Femur (tissue), 1 donor: Measurements from ENCODE around the gene C1orf50.
"Not testable (repeated sequence)": the region's sequence is repeated elsewhere in the genome, so short reads cannot be mapped to it uniquely, and the experiment has no call there.

ENCODE experiments used
- DNase-seq: peaks from one replicate; pipeline ENCODE4 v3.0.0-alpha.2; 2017

The C1orf50 gene

GRCh38 chr1:42740851-42741580 is 26.0 kb upstream of the C1orf50 start:
- no peak for DNase-seq

DNA sequence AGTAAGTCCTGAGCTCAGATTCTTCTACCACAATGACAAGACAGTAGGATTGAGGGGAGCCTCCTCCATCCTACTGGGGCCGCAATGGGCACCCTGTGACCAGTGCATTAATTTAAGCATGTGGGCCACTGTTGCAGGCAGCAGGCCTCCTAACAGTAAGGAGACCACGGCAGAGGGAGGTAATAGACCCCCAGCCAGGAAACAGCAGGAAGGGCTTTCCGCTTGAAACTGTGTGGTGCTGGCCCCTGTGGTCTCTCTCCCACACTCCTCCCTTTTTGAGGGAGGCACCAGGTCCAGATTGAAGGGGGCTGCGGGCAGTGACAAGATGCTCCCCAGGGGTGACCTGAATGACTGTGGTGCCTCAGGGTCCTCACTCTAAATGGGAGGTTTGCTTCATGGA is 25.3 kb upstream of the C1orf50 start:
- no peak for DNase-seq

DNA sequence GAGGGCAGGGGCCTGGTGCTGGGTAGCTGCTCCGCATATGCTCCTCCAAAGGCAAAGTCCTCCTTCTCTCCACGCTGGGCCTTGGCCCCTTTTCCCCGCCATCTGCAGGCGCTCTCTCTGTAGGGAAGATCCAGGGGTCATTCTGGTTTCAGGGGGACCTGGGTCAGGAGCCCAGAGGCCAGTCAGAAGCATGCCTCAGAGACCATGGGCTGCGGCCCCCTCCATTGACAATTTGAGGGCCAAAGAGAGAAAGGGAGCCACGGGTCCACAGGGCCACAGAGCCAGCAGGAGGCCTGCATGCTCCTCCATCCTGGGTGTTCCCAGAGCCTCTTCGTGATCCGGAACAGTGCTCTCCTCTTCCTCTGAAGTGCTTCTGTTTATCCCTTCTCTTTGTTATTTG is 24.9 kb upstream of the C1orf50 start:
- no peak for DNase-seq

- no peak for DNase-seq
Measured at GRCh38 chr1:42742617-42743316, 24.3 kb upstream of the C1orf50 start.

DNA sequence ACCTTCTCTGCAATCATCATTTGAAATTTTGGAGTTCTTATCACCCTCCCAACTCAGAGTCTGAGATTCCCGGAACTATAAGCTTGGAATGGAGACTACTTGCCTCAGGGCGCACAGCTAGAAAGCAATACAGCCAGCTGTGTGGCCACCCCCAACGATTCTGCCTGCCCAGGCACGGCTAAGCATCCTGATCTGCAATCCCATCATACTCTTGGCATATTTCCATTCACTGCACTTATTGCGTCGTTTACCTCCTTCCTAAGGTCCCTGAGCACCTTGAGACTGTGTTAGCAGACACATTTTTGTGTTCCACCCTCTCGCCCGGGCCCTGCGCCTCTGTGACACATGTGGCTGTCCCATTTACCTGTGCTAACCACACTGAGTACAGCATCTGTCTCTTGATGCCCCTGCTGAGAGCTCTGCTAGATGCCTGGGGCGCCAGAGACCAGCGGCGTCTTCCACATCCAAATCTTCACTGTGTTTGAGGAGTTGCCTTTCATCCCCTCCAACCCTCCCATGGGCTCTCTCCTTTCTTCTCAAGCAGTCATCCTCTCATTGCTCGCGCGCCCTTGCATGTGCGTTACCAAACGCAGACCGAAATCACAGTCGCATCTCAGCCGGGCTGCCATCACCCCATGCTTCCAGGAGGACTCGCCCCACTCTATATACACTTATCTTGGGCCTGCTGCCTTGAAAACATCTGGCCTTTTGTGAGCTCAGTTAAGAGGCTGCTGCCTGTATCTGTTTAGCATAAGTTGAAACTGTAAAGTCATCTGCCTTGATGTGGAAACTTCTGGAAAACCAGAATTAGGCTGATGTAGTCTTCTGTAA is 23.5 kb upstream of the C1orf50 start:
- DNase-seq: no peak

DNA sequence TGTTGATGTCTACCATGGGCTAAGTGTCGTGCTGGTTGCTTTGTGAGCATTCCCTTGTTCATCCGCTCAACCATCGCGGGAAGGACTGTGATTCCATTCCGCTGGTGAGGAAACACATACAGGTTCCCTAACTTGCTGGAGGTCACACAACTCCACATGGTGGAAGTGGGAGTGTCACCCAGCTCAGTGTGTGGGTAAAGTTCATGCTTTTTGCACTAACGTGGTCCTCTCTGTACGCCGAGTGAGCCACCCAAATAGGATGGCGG is 23.0 kb upstream of the C1orf50 start:
- DNase-seq: no peak

- no peak for DNase-seq
Measured at GRCh38 chr1:42745851-42746250, 21.2 kb upstream of the C1orf50 start.

DNA sequence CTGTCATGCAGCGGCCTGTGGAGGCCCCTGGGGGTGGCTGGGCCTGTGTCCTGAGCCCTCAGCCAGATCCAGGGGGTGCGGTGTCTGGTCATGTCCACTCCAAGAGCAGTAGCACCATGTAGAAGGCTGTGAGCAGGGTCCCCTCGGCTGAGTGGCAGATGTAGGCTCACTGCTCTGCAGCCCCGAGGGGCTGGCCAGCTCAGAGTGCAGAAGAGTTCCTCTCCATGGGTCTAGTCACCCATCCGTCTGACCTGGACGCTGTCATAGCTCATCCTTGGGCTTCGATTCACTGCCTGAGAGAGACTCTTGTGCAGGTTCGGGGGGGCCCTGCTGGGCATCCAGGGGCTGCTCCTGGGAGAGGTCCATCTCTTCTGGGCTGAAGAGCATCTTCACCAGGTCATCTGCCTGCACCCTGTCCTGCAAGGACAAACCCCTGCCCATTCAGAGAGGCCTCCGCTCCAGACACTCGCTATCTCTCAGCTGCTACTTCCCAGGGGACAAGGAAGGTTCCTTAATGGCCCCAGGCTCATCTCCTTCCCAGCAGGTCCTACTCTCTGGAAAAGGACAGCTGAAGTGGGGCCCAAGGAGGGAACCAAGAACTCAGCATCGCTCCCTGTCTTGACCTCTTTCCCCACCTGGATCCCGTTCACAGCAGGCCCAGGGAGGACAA is 20.5 kb upstream of the C1orf50 start:
- DNase-seq: no peak

GRCh38 chr1:42747125-42747524 is 19.9 kb upstream of the C1orf50 start:
- DNase-seq: no peak

DNA sequence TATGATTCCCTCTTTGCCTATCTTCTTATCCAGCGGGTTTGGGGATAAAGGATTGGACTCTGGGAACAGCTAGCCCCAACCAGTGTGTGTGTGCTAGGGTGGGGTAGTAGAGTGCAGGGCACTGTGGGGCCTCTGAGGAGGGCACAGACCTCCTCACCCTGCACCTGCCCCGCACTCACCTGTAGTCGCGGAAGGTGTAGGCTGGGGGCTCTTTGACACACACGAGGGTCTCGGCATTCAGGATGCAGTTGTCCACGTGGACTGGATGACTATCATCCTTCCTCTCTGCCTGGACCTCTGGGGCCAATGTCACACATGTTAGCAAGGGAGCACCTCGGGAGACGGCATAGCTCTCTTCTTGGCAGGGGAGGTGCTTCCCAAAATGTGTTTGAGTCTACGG is 19.0 kb upstream of the C1orf50 start:
- DNase-seq: no peak

GRCh38 chr1:42748461-42749410 is 18.3 kb upstream of the C1orf50 start:
- no peak for DNase-seq

GRCh38 chr1:42750041-42750440 is 17.0 kb upstream of the C1orf50 start:
- DNase-seq: no peak

GRCh38 chr1:42751511-42752070 is 15.5 kb upstream of the C1orf50 start:
- not testable (repeated sequence) for DNase-seq

DNA sequence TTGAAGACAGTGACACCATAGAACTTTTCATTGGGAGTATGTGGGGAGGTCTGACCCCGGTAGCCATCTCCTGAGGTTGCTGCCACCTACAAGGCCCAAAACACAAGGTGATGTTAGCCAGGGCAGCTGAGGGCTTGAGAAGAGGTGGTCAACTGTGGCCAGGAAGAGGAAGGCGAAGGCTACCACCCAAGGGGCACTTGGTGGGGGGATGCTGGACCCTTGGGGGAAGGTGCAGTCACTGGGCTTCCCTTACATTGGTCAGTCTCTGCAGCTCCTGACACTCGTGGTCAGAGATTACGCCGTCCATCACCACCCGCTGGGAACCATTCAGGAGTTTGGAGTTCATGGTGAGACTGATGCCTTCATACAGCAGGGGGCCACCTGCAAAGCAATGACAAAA is 14.8 kb upstream of the C1orf50 start:
- no peak for DNase-seq

GRCh38 chr1:42753070-42753469 is 14.0 kb upstream of the C1orf50 start:
- no peak for DNase-seq

GRCh38 chr1:42756956-42757891 is 9.8 kb upstream of the C1orf50 start:
- no peak for DNase-seq

- no peak for DNase-seq
Measured at GRCh38 chr1:42757892-42758275, 9.2 kb upstream of the C1orf50 start.

DNA sequence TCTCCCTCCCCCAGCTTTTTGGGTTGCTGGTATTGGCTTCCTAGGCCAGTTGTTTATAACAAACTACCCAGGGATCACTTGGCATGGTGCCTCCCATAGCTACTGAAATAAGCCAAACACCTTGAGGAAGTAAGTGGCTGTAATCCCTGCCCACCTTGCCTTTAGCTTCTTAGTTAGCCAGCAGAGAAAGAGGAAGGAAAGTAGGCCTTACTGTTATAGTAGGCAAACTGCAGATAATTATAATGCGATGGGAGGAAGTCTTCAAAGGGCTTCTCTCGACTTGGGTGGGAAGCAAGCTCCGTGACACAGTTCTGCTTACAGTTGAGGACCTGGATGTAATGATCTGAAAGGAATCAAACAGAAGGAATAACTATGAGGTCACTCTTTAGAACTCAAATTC is 8.4 kb upstream of the C1orf50 start:
- DNase-seq: no peak

DNA sequence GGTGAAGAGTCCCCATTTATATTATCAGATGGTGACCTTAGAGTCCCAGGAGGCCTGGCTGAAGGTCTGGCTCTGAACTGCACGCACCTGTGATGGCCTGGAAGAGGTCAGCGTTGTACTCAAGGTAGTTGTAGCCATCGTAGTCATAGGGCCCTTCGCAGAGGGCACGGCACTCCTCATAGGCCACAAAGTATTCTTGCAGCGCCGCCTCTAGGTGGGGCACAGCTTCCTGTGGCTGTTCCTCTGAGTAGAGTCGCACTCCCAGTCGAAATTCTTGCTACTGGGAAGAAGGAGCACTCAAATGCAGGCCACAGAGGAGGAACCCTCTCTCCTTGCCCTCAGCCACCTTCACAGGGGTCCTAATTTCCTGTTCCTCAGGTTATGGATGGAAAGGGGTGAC is 7.9 kb upstream of the C1orf50 start:
- no peak for DNase-seq

DNA sequence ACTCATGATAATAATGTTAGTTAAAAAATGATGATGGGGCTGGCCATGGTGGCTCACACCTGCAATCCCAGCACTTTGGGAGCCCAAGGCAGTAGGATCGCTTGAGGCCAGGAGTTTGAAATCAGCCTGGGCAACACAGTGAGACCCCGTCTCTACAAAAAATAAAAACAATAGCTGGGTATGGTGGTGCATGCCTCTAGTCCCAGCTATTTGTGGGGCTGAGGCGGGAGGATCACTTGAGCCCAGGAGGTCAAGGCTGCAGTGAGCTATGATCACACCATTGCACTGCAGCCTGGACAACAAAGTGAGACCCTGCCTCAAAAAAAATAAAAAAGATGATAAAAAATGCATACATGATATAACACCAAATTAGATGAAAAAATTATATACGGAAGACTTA is 5.5 kb upstream of the C1orf50 start:
- DNase-seq: no peak

GRCh38 chr1:42762269-42762668 is 4.8 kb upstream of the C1orf50 start:
- no peak for DNase-seq
